Mucosa of gallbladder (tissue), 1 donor: ENCODE data around the gene SLC5A3. TPM values are rescaled to one million over a fixed set of nuclear protein-coding genes. Genes with fewer than 3 reads are reported as not detected.
A peak's percentile ranks its signal among the peaks of the same experiment; 100 is the strongest.

Experiments
- DNase-seq: peaks from one replicate; pipeline ENCODE4 v3.0.0-alpha.2; 2020; ENCODE audit warnings: low spot score
- total RNA-seq: library from RNA; stranded (reverse); gene quantifications from one replicate; pipeline ENCODE4 v1.2.1, GENCODE V29; 2021
- donor health status: DM: no; HTN: no; CAD: no.

SLC5A3 gene
- total RNA-seq, 1 donor from 2014 or later, result 19.1 TPM

GRCh38 chr21:34071683-34072082, 1.7 kb upstream of the SLC5A3 start:
- DNase-seq, result no peak

- peak; percentile 29 for DNase-seq
These were observed 990 bp upstream of the SLC5A3 start for GRCh38 chr21:34072145-34073031.

GRCh38 chr21:34073749-34074282, 438 bp downstream of the SLC5A3 start:
- peak; percentile 21 for DNase-seq

GRCh38 chr21:34074283-34075090, 1.1 kb downstream of the SLC5A3 start:
- no peak for DNase-seq

GRCh38 chr21:34075091-34075425, 1.7 kb downstream of the SLC5A3 start:
- no peak for DNase-seq

- DNase-seq, result no peak
These were observed 2.6 kb downstream of the SLC5A3 start for GRCh38 chr21:34075760-34076660.

- DNase-seq, result no peak
These were observed 3.5 kb downstream of the SLC5A3 start for GRCh38 chr21:34076835-34077234.

- DNase-seq, result no peak
These were observed 4.5 kb downstream of the SLC5A3 start for GRCh38 chr21:34077888-34078287.

- no peak for DNase-seq
These were observed 5.5 kb downstream of the SLC5A3 start for GRCh38 chr21:34078915-34079314.

GRCh38 chr21:34080710-34081109, 7.3 kb downstream of the SLC5A3 start:
- no peak for DNase-seq

GRCh38 chr21:34082769-34083168, 9.4 kb downstream of the SLC5A3 start:
- DNase-seq, result no peak

- no peak for DNase-seq
These were observed 10.0 kb downstream of the SLC5A3 start for GRCh38 chr21:34083357-34083756.

- DNase-seq, result no peak
These were observed 11.8 kb downstream of the SLC5A3 start for GRCh38 chr21:34085129-34085528.

- no peak for DNase-seq
These were observed 13.5 kb downstream of the SLC5A3 start for GRCh38 chr21:34086887-34087306.

GRCh38 chr21:34088752-34089151, 15.4 kb downstream of the SLC5A3 start:
- no peak for DNase-seq

- DNase-seq, result no peak
These were observed 17.7 kb downstream of the SLC5A3 start for GRCh38 chr21:34091032-34091431.

GRCh38 chr21:34091607-34092006, 18.2 kb downstream of the SLC5A3 start:
- no peak for DNase-seq

- no peak for DNase-seq
These were observed 19.0 kb downstream of the SLC5A3 start for GRCh38 chr21:34092262-34092921.

GRCh38 chr21:34093083-34093482, 19.7 kb downstream of the SLC5A3 start:
- no peak for DNase-seq

GRCh38 chr21:34094949-34095348, 21.6 kb downstream of the SLC5A3 start:
- DNase-seq, result no peak

GRCh38 chr21:34097442-34097841, 24.1 kb downstream of the SLC5A3 start:
- DNase-seq, result no peak
